A204.1 (cell line): ENCODE data around the gene BEST3.
"Not testable (repeated sequence)": the region's sequence is repeated elsewhere in the genome, so short reads cannot be mapped to it uniquely, and the experiment has no call there.

ENCODE experiments used
- FAIRE-seq: peaks from 2 replicates; lab custom pipeline; 2012; peaks lifted over from hg19 to GRCh38; lab: Jason Lieb, UNC

The BEST3 gene

GRCh38 chr12:69687390-69687789 is 11.7 kb downstream of the BEST3 start:
- FAIRE-seq: no peak

GRCh38 chr12:69686731-69687130 is 12.4 kb downstream of the BEST3 start:
- no peak for FAIRE-seq

GRCh38 chr12:69685810-69686209 is 13.3 kb downstream of the BEST3 start:
- FAIRE-seq: no peak

GRCh38 chr12:69684466-69684865 is 14.6 kb downstream of the BEST3 start:
- no peak for FAIRE-seq

- FAIRE-seq: no peak
These were observed 16.9 kb downstream of the BEST3 start for GRCh38 chr12:69682110-69682755.

GRCh38 chr12:69679119-69679518 is 20.0 kb downstream of the BEST3 start:
- no peak for FAIRE-seq

- no peak for FAIRE-seq
These were observed 22.7 kb downstream of the BEST3 start for GRCh38 chr12:69676257-69677012.

- FAIRE-seq: no peak
These were observed 26.9 kb downstream of the BEST3 start for GRCh38 chr12:69672195-69672594.

GRCh38 chr12:69671597-69671996 is 27.5 kb downstream of the BEST3 start:
- FAIRE-seq: no peak

GRCh38 chr12:69666798-69667197 is 32.3 kb downstream of the BEST3 start:
- no peak for FAIRE-seq

- not testable (repeated sequence) for FAIRE-seq
These were observed 34.1 kb downstream of the BEST3 start for GRCh38 chr12:69664930-69665377.

GRCh38 chr12:69663726-69664125 is 35.4 kb downstream of the BEST3 start:
- FAIRE-seq: no peak

- FAIRE-seq: no peak
These were observed 36.3 kb downstream of the BEST3 start for GRCh38 chr12:69662764-69663163.

- no peak for FAIRE-seq
These were observed 37.7 kb downstream of the BEST3 start for GRCh38 chr12:69661386-69661785.

GRCh38 chr12:69660164-69660863 is 38.8 kb downstream of the BEST3 start:
- no peak for FAIRE-seq

GRCh38 chr12:69658203-69658602 is 40.9 kb downstream of the BEST3 start:
- FAIRE-seq: no peak

GRCh38 chr12:69657376-69658137 is 41.5 kb downstream of the BEST3 start:
- no peak for FAIRE-seq

- FAIRE-seq: no peak
These were observed 43.3 kb downstream of the BEST3 start for GRCh38 chr12:69655616-69656340.

- no peak for FAIRE-seq
These were observed 45.4 kb downstream of the BEST3 start for GRCh38 chr12:69653703-69654102.

GRCh38 chr12:69651922-69652321 is 47.2 kb downstream of the BEST3 start:
- no peak for FAIRE-seq

GRCh38 chr12:69649529-69649928 is 49.6 kb downstream of the BEST3 start:
- FAIRE-seq: no peak

GRCh38 chr12:69648476-69648875 is 50.6 kb downstream of the BEST3 start:
- FAIRE-seq: no peak
